ENCODE data around the gene PRKCA. TPM values are rescaled to one million over a fixed set of nuclear protein-coding genes. Genes with fewer than 3 reads are reported as not detected.

PRKCA gene
- polyA plus RNA-seq, 4 donors: 19.9 to 27.8 (median 24.5) TPM

DNA sequence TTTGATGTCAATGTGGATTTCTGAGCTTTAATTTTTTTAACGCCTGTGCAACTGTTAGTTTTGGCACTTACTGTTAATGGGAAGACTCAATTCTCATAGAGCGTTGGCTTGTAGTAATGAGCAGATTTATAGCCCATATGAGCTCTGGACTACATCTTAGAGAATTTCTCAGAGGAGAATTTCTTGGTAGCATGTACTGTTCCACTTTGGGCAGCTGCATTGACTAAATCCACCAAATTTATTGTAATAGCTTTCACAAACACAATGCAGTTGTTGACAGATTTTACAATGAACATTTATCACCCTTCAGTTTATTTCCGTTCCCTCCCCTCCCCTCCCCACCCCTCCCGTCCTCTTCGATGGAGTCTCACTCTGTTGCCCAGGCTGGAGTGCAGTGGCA lies 193.9 kb downstream of the PRKCA start:
- DNase-seq (ENCODE audit: low read depth in 4 of 4, low spot score in 2 of 4): no peak

DNA sequence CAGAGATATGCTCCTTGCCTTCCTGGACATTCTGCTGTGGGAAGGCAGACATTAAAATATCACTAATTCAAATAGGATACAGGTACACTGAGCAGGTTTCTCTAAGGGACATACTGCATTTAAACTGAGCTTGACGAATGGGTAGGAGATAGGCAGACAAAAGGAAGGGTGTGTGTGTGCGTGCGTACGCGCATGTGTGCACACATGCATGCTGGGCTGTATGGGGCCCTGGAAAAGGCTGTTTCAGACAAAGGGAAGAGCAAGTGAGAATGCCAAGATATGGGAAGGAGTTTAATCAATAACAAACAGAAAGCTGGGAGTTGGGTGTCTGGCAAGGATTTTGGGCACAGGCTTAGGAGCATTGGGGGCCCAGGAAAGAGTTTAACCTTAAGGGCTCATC lies 196.2 kb downstream of the PRKCA start:
- DNase-seq (ENCODE audit: low read depth in 4 of 4, low spot score in 2 of 4): no peak

DNA sequence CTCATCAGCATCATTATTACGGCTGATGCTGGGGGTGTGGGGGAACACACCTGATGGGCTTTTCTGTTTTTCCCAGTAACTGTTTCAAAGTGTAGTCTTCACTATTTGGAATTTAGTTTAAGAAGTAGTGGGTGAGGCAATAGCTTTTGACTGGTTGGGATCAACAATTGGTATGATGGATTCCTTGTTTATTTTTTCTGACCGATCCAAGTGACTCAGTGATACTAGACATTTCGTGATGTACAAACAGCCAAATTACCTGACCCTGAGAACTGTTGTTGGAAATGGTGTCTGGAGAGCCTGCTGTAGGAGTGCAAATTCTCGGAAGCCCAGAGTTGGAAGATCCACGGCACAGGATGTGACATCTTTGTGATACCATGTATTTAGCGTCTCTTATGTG lies 204.2 kb downstream of the PRKCA start:
- no peak for DNase-seq (ENCODE audit: low read depth in 4 of 4, low spot score in 2 of 4)

DNA sequence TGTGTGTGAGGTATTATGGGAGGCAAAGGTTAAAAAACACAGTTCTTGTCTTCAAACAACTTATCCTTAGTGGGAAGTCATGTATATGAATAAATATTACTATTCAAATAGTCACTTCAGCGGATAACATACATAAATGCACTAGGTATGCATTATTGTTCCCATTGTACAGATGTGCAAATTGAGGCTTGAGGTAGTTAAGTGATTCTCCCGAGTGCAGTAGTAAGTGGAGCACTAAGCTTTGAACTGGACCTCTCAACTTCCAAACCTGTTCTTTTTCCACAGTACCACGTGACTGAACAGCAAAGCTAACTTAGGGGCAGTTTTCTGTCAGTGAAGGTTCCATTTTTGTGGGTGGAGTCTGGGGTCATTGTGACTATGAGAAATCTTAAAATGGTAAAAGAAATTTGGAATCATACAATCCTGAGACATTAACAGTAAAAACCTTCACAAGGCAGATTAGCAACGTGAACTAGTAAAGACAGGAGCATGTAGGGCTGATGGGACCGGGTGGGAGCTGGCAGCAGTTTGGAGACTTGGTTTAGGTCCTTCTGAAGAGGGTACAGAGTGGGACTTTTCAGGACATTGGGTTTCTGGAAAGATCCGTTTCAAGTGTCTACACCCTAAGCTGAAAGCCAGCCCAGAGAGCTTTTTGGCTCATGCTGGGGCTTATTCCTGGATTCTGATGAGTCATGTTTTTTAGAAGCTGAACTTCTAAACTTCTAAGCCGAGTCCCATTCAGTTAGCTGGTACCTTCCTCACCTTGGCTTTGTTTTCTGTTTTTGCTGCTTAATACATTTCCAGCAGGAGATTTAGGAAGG lies 204.9 kb downstream of the PRKCA start:
- DNase-seq (ENCODE audit: low read depth in 4 of 4, low spot score in 2 of 4): no peak

DNA sequence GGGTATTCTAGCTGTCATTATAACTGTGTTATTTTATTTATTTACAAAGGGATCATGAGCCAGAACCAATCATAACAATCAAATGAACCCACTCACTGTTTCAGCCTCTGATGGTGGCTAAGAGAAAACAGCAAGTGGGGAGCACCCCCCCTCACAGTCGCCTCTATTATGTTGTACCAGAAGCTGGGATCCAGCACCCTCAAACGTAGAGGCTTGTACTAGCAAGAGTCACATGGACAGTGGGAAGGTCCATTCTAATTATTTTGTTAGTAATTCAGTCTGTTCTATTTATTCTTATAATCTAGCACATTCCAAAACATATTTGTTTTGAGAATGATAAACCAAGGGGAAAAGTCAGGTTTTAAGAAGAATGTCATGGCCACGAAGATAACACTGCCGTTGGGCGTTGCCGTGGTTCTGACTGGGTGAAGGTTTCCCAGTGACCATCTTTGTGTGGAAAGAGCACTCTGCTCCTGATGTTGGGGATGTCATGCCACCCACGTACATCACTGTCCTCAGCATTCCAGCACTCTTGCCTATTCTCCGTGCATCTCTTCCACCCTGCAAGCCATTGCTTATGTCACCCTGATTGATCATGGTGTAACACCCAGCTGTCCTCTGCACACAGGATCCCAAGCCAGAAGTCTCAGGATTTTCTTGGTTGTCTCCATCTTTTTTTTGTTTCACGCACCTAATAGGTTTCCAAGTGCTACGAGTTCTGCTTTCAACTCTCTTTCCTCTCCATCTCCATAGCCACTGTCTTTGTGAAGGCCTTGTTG lies 205.8 kb downstream of the PRKCA start:
- no peak for DNase-seq (ENCODE audit: low read depth in 4 of 4, low spot score in 2 of 4)

DNA sequence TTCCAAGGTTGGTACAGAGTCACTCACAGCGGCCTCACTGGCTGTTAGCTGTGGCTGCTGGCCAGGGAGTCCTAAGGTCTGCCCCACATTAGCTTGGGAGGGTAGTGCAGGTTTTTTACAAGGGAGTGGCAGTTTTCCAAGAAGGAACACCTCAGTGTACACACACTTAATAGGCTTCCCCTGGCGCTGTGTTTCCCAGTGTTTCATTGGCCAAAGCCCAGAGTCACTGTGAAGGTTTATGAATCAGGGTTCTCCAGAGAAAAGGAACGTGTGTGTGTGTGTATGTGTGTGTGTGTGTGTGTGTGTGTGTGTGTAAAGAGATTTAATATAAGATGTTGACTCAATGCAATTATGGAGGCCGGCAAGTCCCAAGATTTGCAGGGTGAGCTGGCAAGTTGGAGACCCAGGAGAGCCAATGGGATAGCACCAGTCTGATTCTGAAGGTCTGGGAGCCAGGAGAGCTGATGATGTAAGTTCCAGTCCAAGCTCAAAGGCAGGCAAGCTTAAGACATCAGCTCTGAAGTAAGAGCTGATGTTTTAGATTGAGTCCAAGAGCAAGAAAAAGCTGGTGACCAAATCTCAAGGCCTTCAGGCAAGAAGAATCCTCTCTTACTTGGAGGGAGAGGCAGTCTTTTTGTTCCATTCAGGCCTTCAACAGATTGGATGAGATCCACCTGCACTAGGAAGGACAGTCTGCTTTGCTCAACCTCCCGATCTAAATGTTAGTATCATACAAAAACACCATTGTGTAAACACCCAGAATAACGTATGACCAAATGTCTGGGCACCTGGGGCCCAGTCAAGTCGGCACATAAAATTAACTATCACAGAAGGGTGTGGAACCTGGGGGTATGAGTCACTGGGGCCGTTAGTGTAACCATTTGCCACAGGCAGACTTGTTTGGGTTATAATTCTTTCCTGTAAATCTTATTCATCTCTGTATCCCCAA lies 206.8 kb downstream of the PRKCA start:
- no peak for DNase-seq (ENCODE audit: low read depth in 4 of 4, low spot score in 2 of 4)

DNA sequence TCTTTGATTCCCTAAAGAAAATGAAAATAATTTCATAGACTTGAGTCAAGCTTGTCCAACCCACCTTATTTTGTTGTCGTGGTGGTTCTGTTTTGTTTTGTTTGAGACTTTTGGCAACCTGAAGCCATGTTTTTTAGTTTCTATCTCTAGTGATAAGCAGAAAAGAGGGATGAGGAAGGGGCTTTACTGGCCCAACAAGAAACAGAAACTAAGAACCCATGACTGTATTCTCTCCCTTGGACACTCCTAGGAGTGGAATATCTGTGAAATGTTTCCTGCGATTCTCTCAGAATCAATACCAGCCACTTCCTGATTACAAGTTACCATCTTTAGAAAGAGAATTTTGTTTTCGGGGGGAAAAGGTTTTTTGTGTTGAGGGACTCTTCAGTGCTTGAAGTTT lies 207.5 kb downstream of the PRKCA start:
- DNase-seq (ENCODE audit: low read depth in 4 of 4, low spot score in 2 of 4): no peak

DNA sequence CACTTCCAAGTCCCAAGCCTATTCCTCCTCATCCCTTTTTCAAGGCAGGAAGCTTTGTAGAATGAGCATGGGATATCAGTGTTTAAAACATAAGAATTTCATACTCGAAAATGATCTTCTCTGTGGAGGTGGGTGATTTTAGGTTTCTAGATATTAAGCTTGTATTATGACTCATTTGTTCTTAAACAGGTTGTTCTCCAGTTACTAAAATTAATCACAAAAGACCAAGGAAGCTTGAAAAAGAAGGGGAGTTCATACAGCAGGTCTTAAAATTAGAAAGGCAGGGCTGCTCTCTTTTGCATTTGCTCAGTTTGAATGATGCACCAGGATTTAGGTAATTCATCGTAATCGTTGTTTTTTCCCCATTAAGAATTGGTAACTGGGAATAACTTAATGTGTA lies 208.7 kb downstream of the PRKCA start:
- DNase-seq (ENCODE audit: low read depth in 4 of 4, low spot score in 2 of 4): no peak

DNA sequence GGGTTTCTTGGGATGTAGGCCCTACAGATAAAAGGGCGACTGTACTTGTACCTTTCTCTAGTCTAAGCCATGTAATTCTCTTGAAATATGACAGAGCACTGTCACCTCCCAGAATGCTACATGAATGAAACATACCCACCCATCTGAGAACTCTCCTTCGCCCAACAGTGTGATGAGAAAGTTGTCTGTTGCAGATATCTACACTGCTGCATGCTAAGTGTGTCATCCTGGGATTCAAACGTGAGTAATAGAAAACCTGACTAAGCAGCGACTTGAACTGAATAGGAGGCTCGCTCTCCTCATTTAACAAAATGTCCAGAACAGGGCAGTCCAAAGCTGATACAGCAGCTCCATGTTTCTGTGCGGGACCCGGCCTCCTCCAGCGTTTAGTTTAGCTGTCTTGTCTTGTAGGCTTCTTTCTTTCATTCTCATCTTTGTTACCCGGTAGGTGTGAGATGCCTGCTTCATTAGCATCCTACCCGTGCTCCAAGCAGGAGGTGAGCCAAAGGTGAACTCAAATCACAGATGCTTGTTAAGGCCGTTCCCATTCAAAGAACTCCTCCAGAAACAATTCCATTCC lies 211.9 kb downstream of the PRKCA start:
- no peak for DNase-seq (ENCODE audit: low read depth in 4 of 4, low spot score in 2 of 4)

DNA sequence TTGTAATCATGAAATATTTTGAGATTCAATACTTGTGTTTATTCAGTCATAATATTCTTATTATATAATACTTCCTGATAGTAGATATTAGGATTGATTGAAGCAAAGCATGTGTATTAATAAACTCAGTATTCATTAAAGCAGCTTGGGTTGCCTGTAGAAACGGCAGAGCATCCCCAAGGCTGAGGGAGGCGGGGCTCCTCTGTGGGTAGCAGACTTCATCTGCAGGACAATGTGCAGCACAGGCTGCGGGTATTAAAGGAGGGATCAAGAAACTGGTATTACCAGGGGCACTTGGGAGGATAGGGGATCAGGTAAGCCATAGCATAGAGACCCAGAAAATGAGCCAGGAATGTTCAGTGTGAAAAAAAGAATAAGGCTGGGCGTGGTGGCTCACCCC lies 213.6 kb downstream of the PRKCA start:
- DNase-seq (ENCODE audit: low read depth in 4 of 4, low spot score in 2 of 4): no peak

DNA sequence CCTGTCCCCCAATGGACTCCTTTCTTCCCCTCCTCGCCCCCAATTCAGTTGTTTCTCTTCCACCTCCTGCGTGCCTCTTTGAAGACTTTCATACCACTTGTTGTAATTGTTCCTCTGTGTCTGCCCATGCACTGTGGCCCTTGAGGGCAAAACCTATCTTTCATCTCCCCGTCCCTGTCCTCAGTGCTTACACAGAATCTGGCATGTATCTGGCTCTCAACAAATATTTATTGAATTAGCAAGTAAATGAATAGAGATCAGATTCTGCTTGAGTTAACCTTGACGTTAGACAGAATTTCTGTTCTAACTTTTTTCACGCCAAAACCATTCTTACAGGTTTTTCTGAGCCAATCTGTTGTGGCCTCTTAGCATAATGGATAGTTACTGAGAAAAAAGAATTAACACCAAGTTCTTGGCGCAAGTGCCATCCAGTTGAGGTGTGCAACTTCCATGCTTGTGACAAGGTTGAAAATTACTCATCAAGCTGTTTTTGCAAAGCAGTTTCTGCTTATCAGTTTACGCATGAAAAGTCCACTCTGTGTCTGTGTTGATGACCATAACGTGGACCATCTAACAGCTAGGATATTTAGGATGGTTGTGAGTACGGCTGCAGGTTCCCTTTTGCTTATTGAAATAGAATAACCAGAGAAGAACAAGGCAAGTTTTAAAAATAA lies 215.1 kb downstream of the PRKCA start:
- no peak for DNase-seq (ENCODE audit: low read depth in 4 of 4, low spot score in 2 of 4)

DNA sequence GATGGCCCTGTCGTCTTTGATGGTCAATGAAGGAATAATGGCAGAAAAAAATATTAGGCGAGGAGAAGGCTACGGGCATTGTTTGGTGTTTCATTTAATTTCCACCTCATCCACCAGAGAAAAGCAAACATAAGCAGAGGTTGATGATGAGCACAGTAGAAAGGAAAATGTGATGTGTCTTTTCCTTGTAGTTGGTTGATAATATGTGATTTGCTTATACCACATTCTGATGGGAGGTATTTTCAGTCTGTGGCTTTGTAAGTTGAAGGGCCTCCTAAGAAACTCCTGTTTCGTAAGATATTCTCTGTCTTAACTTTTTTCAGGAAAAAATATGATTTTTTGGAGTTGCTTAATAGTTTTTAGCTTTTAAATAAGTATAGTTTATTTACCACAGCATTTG lies 215.7 kb downstream of the PRKCA start:
- no peak for DNase-seq (ENCODE audit: low read depth in 4 of 4, low spot score in 2 of 4)

DNA sequence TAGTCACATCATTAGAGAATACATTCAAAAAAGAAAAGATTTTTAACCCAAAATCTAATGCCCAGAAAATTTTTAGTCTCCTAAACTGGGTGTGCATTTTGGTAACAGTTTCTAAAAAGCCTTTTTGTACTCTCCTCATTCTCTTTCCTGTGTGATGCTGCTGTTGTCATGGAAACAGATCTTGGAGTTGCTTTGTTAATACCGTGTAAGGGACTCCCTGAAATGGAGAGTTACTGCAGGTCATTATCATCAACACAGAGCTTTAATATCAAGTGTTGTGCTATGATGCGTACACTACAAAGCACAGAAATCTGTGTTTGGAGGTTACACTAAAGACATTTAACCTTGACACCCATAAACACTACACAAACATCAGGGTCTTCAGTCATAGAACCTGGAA lies 216.3 kb downstream of the PRKCA start:
- DNase-seq (ENCODE audit: low read depth in 4 of 4, low spot score in 2 of 4): no peak

DNA sequence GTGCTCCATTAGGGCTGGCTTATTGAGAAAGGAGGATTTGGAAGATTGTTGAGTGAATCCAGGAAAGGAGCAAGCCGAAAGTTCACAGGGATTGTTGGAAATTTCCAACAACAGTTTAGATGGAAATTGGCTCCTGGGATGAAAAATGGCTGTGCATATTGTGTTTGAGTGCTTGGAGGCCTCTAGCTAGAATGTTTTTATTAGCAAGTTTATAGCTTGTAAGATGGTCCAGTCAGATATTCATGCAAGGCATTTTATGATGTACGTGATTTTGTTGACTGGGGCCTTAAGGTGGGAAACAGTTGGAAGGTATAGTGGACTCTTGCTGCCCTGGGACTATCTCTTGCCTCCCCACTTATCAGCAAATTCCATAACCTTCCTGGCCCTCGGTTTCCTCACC lies 216.7 kb downstream of the PRKCA start:
- DNase-seq (ENCODE audit: low read depth in 4 of 4, low spot score in 2 of 4): no peak

DNA sequence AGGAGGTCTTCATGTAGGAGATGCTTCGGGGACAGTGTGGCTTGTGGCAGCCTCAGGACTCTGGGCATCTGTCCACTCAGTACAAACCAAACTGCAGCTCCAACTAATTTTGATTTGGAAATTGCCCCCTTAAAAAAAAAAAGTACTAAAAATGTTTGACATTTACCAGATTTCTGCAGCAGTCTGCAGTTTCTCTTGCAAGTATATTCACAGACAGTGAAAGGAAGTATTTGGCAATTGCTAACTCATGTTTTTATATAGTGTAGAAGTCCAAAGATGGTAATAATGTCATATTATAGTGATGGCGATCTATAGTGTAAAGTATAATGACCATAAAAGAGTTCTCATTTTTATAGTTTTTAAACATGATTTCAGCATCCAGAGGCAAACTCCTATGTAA lies 218.6 kb downstream of the PRKCA start:
- DNase-seq (ENCODE audit: low read depth in 4 of 4, low spot score in 2 of 4): no peak

DNA sequence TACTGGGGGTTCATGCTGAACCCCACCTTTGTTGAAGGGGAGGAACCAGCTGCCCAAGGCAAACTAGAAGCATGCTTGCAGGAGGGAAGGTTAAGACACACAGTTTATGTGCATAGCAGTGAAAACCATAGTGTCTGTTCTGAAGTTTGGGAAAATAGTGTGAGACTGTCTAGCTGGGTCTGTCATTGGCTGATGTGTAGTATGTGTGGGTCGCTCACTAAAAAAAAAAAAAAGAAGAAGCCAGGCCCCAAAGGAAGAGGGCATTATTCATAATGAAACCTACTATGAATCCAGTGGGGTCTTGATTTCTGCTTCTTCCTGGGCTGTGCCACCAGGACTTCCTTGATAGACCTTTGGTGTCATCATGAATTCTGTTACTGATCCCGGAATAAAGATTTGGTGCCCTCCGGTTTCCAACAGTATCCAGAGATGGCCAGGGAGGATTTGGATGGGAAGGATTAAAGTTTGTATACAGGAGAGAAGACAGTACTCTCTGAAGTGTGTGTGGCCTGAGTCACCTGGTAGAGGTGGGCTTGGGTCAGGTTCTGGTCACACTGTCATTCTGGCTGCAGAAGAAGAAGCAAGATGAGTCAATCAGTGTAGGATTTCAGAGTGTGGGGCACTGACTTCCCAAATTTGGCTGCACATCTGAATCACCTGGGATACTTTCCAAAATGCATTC lies 220.3 kb downstream of the PRKCA start:
- no peak for DNase-seq (ENCODE audit: low read depth in 4 of 4, low spot score in 2 of 4)

DNA sequence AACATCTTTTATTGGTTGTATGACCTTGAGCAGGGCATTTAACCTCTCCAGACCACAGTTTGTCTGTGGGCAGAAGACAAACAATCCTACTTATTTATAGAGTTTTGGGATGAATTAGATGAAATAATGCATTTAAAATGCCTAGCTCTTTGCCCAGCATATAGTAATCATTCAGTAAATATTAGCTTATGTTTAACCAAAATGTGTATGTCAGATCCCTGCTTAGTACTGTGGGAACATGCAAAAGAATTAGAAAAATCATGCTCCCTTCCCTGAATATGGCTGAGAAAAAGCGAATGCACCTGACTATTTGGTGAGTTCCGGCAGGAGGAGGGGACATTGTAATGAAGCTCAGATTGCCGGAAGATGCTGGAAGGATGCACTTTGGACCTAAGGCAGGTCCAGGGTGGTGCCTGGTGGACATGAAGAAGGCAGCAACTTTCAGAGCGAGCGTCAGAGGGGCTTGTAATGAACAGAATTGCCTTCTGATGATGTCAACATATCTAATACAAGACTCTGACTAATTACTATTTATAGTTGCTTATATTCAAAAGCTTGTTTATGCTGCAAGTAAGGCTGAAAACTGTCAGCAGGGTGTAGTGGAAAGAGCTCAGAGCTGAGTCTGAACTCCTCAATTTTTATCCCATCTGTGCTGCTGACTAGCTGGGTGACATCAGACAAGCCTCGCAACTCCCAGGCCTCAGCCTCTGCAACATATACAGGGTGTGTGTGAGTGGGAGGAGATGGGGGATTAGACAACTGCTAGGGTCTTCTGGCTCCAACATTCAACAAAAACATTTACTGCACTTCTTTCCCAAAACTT lies 221.2 kb downstream of the PRKCA start:
- DNase-seq (ENCODE audit: low read depth in 4 of 4, low spot score in 2 of 4): no peak

DNA sequence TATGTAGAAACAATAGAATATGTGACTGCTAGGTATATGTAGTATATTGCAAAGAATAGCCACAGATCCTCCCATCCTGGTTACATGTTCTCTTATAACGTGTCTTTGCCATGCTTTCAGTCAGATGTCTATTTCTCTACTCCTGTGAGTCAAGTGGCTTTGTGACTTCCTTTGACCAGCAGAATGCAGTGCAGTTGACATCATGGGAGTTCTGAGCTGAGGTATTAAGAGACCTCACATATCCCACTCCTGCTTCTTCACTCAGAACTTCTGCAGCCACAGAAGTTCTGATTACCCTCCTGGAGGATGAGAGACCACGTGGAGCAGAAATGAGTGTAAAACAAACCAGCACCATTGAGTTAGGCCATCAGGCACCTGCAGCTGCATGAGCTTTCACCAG lies 222.5 kb downstream of the PRKCA start:
- DNase-seq (ENCODE audit: low read depth in 4 of 4, low spot score in 2 of 4): no peak

DNA sequence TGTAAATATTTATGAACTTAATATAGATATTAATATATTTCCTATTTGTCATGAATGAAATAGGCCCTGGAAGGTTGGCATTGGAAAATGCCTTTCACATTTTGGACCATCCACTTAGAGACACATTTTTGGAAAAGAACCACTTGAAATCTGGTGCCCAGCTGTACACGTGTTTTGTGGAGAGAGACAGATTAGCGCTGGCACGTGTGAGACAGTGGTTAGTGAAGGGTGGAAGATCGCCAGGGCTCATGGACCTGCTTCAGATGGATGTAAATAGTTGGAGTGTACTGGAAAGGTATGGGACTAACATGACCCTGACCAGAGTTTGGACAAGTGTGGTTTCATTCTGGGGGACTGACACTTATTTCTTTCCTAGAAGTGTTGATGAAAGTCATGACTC lies 222.9 kb downstream of the PRKCA start:
- DNase-seq (ENCODE audit: low read depth in 4 of 4, low spot score in 2 of 4): no peak
